Spleen (tissue), 11 donors: Measurements from ENCODE around the gene OSBPL8. TPM values are rescaled to one million over a fixed set of nuclear protein-coding genes. Genes with fewer than 3 reads are reported as not detected.
"Not testable (repeated sequence)": the region's sequence is repeated elsewhere in the genome, so short reads cannot be mapped to it uniquely, and the experiment has no call there.

Source experiments
- DNase-seq: peaks from one replicate; pipeline ENCODE4 v3.0.0-alpha.2; 2020
- H3K27ac ChIP-seq, 8 donors: fragments of 200-600 bp; sonication (generic) in 7 of 8; 1 replicate in 4 of 8; 2 replicates in 4 of 8; pipeline versions ENCODE4 v1.5.0 to v1.8.0; 2016 to 2021; ENCODE audit warnings: inconsistent platforms in 4 of 8, mild to moderate bottlenecking in 4 of 8, moderate library complexity in 1 of 8
- H3K27me3 ChIP-seq, 7 donors: fragments of 200-600 bp; sonication (generic) in 6 of 7; replicated peaks in 1 of 7; 1 replicate in 4 of 7; 2 replicates in 3 of 7; pipeline versions ENCODE4 v1.5.0 to v1.8.0; 2016 to 2021; ENCODE audit warnings: inconsistent platforms in 3 of 7, mild to moderate bottlenecking in 1 of 7
- H3K36me3 ChIP-seq, 6 donors: fragments of 200-600 bp; sonication (generic) in 5 of 6; 1 replicate in 4 of 6; 2 replicates in 2 of 6; pipeline versions ENCODE4 v1.5.0 to v1.8.0; 2016 to 2021; ENCODE audit warnings: inconsistent platforms in 2 of 6
- H3K4me1 ChIP-seq, 6 donors: fragments of 200-600 bp; sonication (generic) in 5 of 6; 1 replicate in 3 of 6; 2 replicates in 3 of 6; pipeline versions ENCODE4 v1.5.0 to v1.8.0; 2016 to 2021; ENCODE audit warnings: inconsistent platforms in 3 of 6
- H3K4me3 ChIP-seq, 8 donors: fragments of 200-600 bp; sonication (generic) in 7 of 8; 1 replicate in 4 of 8; 2 replicates in 4 of 8; pipeline versions ENCODE4 v1.5.0 to v1.8.0; 2016 to 2021; ENCODE audit warnings: inconsistent platforms in 4 of 8, mild to moderate bottlenecking in 4 of 8, moderate library complexity in 2 of 8
- H3K9me3 ChIP-seq, 8 donors: fragments of 200-600 bp; sonication (generic) in 7 of 8; 1 replicate in 4 of 8; 2 replicates in 4 of 8; pipeline versions ENCODE4 v1.5.0 to v1.8.0; 2016 to 2021; ENCODE audit warnings: inconsistent platforms in 4 of 8
- POLR2A ChIP-seq, 3 donors: fragments of 450-650 bp; IDR thresholded peaks; one replicate each; pipeline ENCODE4 v1.5.1; 2017; ENCODE audit warnings: antibody characterized with exemption in 3 of 3, mild to moderate bottlenecking in 1 of 3
- POLR2AphosphoS5 ChIP-seq, 3 donors: sonication (generic); formaldehyde crosslinking; IDR thresholded peaks; one replicate each; pipeline ENCODE4 v1.5.1; 2017; ENCODE audit warnings: antibody characterized with exemption in 3 of 3
- WGBS, 5 donors: extraction: QIAGEN DNeasy Blood & Tissue Kit in 3 of 5; methylation state at CpG; one replicate each; pipeline versions ENCODE4 v1.1.5 to v1.1.7; 2013 to 2018; 5-methylcytosine and 5-hydroxymethylcytosine counted together
- intact Hi-C: fragments of 100-400 bp; cut with DNase I; formaldehyde crosslinking; loops from one replicate; pipeline ENCODE4 v1.15.0; 2023; ENCODE audit warnings: low total_unique reads
- polyA plus RNA-seq, 3 donors: library from polyadenylated mRNA; stranded (reverse); fragments of 200-250 nt; gene quantifications; one replicate each; pipeline ENCODE4 v1.2.1, GENCODE V29; 2013
- total RNA-seq, 7 donors: library from RNA; depleted of rRNA in 3 of 7; stranded (reverse); fragments of >200 nt in 3 of 7; fragmentation: NEBNext Ultra II Directional in 4 of 7; extraction: Animal tissue kit (Norgen Biotek cat#: 25700) in 4 of 7; gene quantifications; one replicate each; pipeline versions ENCODE4 v1.1.0 to v1.2.1, GENCODE V29; 2016 to 2021
- TF ChIP-seq, protein P1 (sequence below), 11 experiments: fragments of 200-600 bp in 7 of 11; fragments of 450-650 bp in 4 of 11; sonication (generic) in 4 of 11; IDR thresholded peaks in 8 of 11; conservative IDR thresholded peaks in 3 of 11; 1 replicate in 7 of 11; 2 replicates in 4 of 11; pipeline versions ENCODE4 v1.4.0 to v1.8.0; 2016 to 2021; ENCODE audit warnings: antibody characterized with exemption in 11 of 11, inconsistent platforms in 4 of 11, mild to moderate bottlenecking in 1 of 11
- donor health status: healthy with polysubstance abuse.
- donor health status: DM: no; HTN: no; CAD: no; lungs with moderate emphysema.
- donor health status: DM: no; HTN: no; CAD: no.
- donor health status: Bipolar disorder and iron deficiency.
- donor health status: healthy.
- donor health status: DM: no; HTN: no; CAD: no.
- donor health status: DM: yes; HTN: yes; CAD: no.

Gene OSBPL8
- total and polyA plus RNA-seq, 10 donors = 10.7 to 127 (median 109) TPM

DNA sequence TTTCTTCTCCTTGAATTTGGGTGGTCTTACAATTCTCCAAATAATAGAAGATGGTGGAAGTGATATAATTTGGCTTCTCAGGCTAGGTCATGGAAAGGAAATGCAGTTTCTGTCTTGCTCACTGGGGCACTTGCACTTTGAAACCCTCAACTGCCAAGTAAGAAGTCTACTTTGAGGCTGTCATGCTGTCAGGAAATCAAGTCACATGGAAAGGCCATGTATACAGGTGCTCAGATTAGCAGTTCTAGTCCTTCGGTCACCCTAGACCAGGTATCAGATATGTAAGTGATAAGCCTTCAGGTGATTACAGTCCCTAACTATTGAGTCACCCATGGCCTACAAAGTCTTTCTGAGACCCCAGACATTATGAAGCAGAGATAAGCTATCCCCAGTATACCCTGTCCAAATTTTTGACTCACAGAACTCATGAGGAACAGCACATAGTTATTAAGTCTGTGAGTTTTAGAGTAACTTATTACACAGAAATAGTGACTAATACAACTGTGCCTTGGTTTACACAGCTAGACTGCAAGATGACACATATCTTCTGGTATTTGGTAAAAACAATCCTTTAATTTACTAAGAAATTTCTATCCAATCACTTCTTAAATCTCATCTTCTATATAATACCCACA, 185.1 kb downstream of the OSBPL8 start:
- peaks cover 0 to 3% (median 0%) of the 10 kb centered on the region in 8 donors for H3K9me3 ChIP-seq
- H3K4me1 ChIP-seq = no peaks in the 10 kb centered on the region
- DNase-seq = no peak
- H3K36me3 ChIP-seq = peaks cover 3 to 99% (median 68%) of the 10 kb centered on the region in 6 donors
- H3K27me3 ChIP-seq = no peaks in the 10 kb centered on the region
- H3K27ac ChIP-seq = no peak overlapping the region
- TF ChIP-seq, protein P1, sequence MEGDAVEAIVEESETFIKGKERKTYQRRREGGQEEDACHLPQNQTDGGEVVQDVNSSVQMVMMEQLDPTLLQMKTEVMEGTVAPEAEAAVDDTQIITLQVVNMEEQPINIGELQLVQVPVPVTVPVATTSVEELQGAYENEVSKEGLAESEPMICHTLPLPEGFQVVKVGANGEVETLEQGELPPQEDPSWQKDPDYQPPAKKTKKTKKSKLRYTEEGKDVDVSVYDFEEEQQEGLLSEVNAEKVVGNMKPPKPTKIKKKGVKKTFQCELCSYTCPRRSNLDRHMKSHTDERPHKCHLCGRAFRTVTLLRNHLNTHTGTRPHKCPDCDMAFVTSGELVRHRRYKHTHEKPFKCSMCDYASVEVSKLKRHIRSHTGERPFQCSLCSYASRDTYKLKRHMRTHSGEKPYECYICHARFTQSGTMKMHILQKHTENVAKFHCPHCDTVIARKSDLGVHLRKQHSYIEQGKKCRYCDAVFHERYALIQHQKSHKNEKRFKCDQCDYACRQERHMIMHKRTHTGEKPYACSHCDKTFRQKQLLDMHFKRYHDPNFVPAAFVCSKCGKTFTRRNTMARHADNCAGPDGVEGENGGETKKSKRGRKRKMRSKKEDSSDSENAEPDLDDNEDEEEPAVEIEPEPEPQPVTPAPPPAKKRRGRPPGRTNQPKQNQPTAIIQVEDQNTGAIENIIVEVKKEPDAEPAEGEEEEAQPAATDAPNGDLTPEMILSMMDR (IDR thresholded peaks at IDR 0.05 in 8 of 11, conservative IDR thresholded peaks at IDR 0.05 in 3 of 11) = no peak
- TF ChIP-seq POLR2A (IDR thresholded peaks at IDR 0.05) = no peak
- no peak for TF ChIP-seq POLR2AphosphoS5 (IDR thresholded peaks at IDR 0.05)
- intact Hi-C loops = no loop called here
- H3K4me3 ChIP-seq = no peak overlapping the region
- 80 to 100% (median 85%) methylated on average over 1 of the region's 1 CpG for WGBS, 5 donors

DNA sequence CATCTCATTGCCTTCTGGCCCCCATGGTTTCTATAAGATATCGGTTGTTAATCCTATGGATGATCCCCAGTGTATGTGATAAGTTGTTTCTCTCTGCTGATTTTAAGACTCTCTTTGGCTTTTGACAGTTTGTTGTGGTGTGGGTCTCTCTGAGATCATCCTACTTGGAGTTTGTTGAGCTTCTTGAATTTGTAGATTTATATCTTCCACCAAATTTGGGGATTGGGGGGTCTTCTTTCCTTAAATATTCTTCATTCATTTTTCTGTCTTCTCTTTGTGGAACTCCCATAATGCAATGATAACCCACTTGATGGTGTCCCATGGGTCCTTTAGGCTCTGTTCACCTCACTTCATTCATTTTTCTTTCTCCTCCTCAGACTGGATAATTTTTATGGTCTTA, 191.3 kb downstream of the OSBPL8 start:
- intact Hi-C loops = no loop called here
- TF ChIP-seq POLR2A (IDR thresholded peaks at IDR 0.05) (no peak), POLR2AphosphoS5 (IDR thresholded peaks at IDR 0.05) (no peak)
- TF ChIP-seq, protein P1 (IDR thresholded peaks at IDR 0.05 in 8 of 11, conservative IDR thresholded peaks at IDR 0.05 in 3 of 11) = no peak
- 97 to 100% (median 97%) methylated on average over 1 of the region's 1 CpG for WGBS, 5 donors

DNA sequence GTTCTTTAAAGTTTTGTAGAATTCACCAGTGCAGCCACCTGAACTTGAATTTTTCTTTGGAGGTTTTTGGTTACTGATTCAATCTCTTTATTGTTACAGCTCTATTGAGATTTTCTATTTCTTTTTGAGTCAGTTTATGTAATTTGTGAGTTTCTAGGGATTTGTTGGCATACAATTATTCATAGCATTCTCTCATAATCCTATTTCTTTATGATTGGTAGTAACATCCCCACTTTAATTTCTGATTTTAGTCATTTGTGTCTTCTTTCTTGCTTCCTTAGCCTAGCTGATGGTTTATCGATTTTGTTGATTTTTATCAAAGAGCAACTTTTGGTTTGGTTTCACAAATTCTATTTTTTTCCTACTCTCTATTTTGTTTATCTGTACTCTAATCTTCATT, 193.4 kb downstream of the OSBPL8 start:
- no peak for DNase-seq
- Histone ChIP-seq H3K27me3 (no peaks in the 10 kb centered on the region), H3K4me3 (no peak overlapping the region), H3K27ac (no peak overlapping the region), H3K36me3 (peaks cover 3 to 85% (median 47%) of the 10 kb centered on the region in 6 donors), H3K4me1 (no peaks in the 10 kb centered on the region), H3K9me3 (peaks cover 0 to 15% (median 9%) of the 10 kb centered on the region in 8 donors)
- WGBS, 5 donors = 85 to 97% (median 89%) methylated on average over 1 of the region's 1 CpG
- intact Hi-C loops = no loop called here
- TF ChIP-seq POLR2A (IDR thresholded peaks at IDR 0.05) = no peak
- TF ChIP-seq, protein P1 (IDR thresholded peaks at IDR 0.05 in 8 of 11, conservative IDR thresholded peaks at IDR 0.05 in 3 of 11) = no peak
- TF ChIP-seq POLR2AphosphoS5 (IDR thresholded peaks at IDR 0.05) = no peak

More for the DNA sequence above, 191.3 kb downstream of the OSBPL8 start:
- peaks cover 0 to 15% (median 9%) of the 10 kb centered on the region in 8 donors for H3K9me3 ChIP-seq
- DNase-seq = no peak
- peaks cover 3 to 95% (median 54%) of the 10 kb centered on the region in 6 donors for H3K36me3 ChIP-seq
- no peak overlapping the region for H3K27ac ChIP-seq
- no peaks in the 10 kb centered on the region for H3K27me3 ChIP-seq
- H3K4me3 ChIP-seq = no peak overlapping the region
- H3K4me1 ChIP-seq = no peaks in the 10 kb centered on the region

DNA sequence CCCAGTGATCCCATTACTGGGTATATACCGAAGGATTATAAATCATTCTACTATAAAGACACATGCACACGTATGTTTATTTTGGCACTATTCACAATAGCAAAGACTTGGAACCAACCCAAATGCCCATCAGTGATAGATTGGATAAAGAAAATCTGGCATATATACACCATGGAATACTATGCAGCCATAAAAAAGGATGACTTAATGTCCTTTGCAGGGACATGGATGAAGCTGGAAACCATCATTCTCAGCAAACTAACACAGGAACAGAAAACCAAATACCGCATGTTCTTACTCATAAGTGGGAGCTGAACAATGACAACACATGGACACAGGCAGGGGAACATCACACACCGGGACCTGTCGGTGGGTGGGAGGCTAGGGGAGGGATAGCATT, 195.4 kb downstream of the OSBPL8 start:
- H3K4me3 ChIP-seq, H3K4me1 ChIP-seq, H3K27me3 ChIP-seq, DNase-seq, intact Hi-C loops, H3K27ac ChIP-seq: not testable (repeated sequence)
- peaks cover 0 to 84% (median 32%) of the 10 kb centered on the region in 6 donors for H3K36me3 ChIP-seq
- 95 to 96% (median 96%) methylated on average over 5 of the region's 5 CpGs for WGBS, 5 donors
- H3K9me3 ChIP-seq = peaks cover 0 to 15% (median 9%) of the 10 kb centered on the region in 8 donors
